Spleen (tissue), 11 donors: ENCODE data around the gene TEX36. TPM values are rescaled to one million over a fixed set of nuclear protein-coding genes. Genes with fewer than 3 reads are reported as not detected.

Source experiments
- DNase-seq: peaks from one replicate; pipeline ENCODE4 v3.0.0-alpha.2; 2020
- H3K27ac ChIP-seq, 8 donors: fragments of 200-600 bp; sonication (generic) in 7 of 8; 1 replicate in 4 of 8; 2 replicates in 4 of 8; pipeline versions ENCODE4 v1.5.0 to v1.8.0; 2016 to 2021; ENCODE audit warnings: inconsistent platforms in 4 of 8, mild to moderate bottlenecking in 4 of 8, moderate library complexity in 1 of 8
- H3K27me3 ChIP-seq, 7 donors: fragments of 200-600 bp; sonication (generic) in 6 of 7; replicated peaks in 1 of 7; 1 replicate in 4 of 7; 2 replicates in 3 of 7; pipeline versions ENCODE4 v1.5.0 to v1.8.0; 2016 to 2021; ENCODE audit warnings: inconsistent platforms in 3 of 7, mild to moderate bottlenecking in 1 of 7
- H3K36me3 ChIP-seq, 6 donors: fragments of 200-600 bp; sonication (generic) in 5 of 6; 1 replicate in 4 of 6; 2 replicates in 2 of 6; pipeline versions ENCODE4 v1.5.0 to v1.8.0; 2016 to 2021; ENCODE audit warnings: inconsistent platforms in 2 of 6
- H3K4me1 ChIP-seq, 6 donors: fragments of 200-600 bp; sonication (generic) in 5 of 6; 1 replicate in 3 of 6; 2 replicates in 3 of 6; pipeline versions ENCODE4 v1.5.0 to v1.8.0; 2016 to 2021; ENCODE audit warnings: inconsistent platforms in 3 of 6
- H3K4me3 ChIP-seq, 8 donors: fragments of 200-600 bp; sonication (generic) in 7 of 8; 1 replicate in 4 of 8; 2 replicates in 4 of 8; pipeline versions ENCODE4 v1.5.0 to v1.8.0; 2016 to 2021; ENCODE audit warnings: inconsistent platforms in 4 of 8, mild to moderate bottlenecking in 4 of 8, moderate library complexity in 2 of 8
- H3K9me3 ChIP-seq, 8 donors: fragments of 200-600 bp; sonication (generic) in 7 of 8; 1 replicate in 4 of 8; 2 replicates in 4 of 8; pipeline versions ENCODE4 v1.5.0 to v1.8.0; 2016 to 2021; ENCODE audit warnings: inconsistent platforms in 4 of 8
- CTCF ChIP-seq, 11 experiments: fragments of 200-600 bp in 7 of 11; fragments of 450-650 bp in 4 of 11; sonication (generic) in 4 of 11; IDR thresholded peaks in 8 of 11; conservative IDR thresholded peaks in 3 of 11; 1 replicate in 7 of 11; 2 replicates in 4 of 11; pipeline versions ENCODE4 v1.4.0 to v1.8.0; 2016 to 2021; ENCODE audit warnings: antibody characterized with exemption in 11 of 11, inconsistent platforms in 4 of 11, mild to moderate bottlenecking in 1 of 11
- POLR2A ChIP-seq, 3 donors: fragments of 450-650 bp; IDR thresholded peaks; one replicate each; pipeline ENCODE4 v1.5.1; 2017; ENCODE audit warnings: antibody characterized with exemption in 3 of 3, mild to moderate bottlenecking in 1 of 3
- POLR2AphosphoS5 ChIP-seq, 3 donors: sonication (generic); formaldehyde crosslinking; IDR thresholded peaks; one replicate each; pipeline ENCODE4 v1.5.1; 2017; ENCODE audit warnings: antibody characterized with exemption in 3 of 3
- WGBS, 5 donors: extraction: QIAGEN DNeasy Blood & Tissue Kit in 3 of 5; methylation state at CpG; one replicate each; pipeline versions ENCODE4 v1.1.5 to v1.1.7; 2013 to 2018; 5-methylcytosine and 5-hydroxymethylcytosine counted together
- intact Hi-C: fragments of 100-400 bp; cut with DNase I; formaldehyde crosslinking; loops from one replicate; pipeline ENCODE4 v1.15.0; 2023; ENCODE audit warnings: low total_unique reads
- polyA plus RNA-seq, 3 donors: library from polyadenylated mRNA; stranded (reverse); fragments of 200-250 nt; gene quantifications; one replicate each; pipeline ENCODE4 v1.2.1, GENCODE V29; 2013
- total RNA-seq, 7 donors: library from RNA; depleted of rRNA in 3 of 7; stranded (reverse); fragments of >200 nt in 3 of 7; fragmentation: NEBNext Ultra II Directional in 4 of 7; extraction: Animal tissue kit (Norgen Biotek cat#: 25700) in 4 of 7; gene quantifications; one replicate each; pipeline versions ENCODE4 v1.1.0 to v1.2.1, GENCODE V29; 2016 to 2021
- donor health status: healthy with polysubstance abuse.
- donor health status: DM: no; HTN: no; CAD: no; lungs with moderate emphysema.
- donor health status: DM: no; HTN: no; CAD: no.
- donor health status: Bipolar disorder and iron deficiency.
- donor health status: healthy.
- donor health status: DM: no; HTN: no; CAD: no.
- donor health status: DM: yes; HTN: yes; CAD: no.

Gene TEX36
- total and polyA plus RNA-seq, 10 donors, result not detected

GRCh38 chr10:125694883-125695282 lies 11.9 kb upstream of the TEX36 start:
- Histone ChIP-seq H3K4me1 (no peaks in the 10 kb centered on the region), H3K27ac (no peak overlapping the region), H3K36me3 (no peaks in the 10 kb centered on the region), H3K4me3 (no peak overlapping the region), H3K27me3 (peaks cover 0 to 5% (median 0%) of the 10 kb centered on the region in 7 donors), H3K9me3 (no peaks in the 10 kb centered on the region)
- WGBS, 5 donors, result 4 to 33% (median 11%) methylated on average over 1 of the region's 1 CpG
- no peak for DNase-seq
- intact Hi-C loops, result no loop called here
- TF ChIP-seq POLR2AphosphoS5 (IDR thresholded peaks at IDR 0.05) (no peak), CTCF (IDR thresholded peaks at IDR 0.05 in 8 of 11, conservative IDR thresholded peaks at IDR 0.05 in 3 of 11) (no peak), POLR2A (IDR thresholded peaks at IDR 0.05) (no peak)

GRCh38 chr10:125693524-125693847 lies 10.5 kb upstream of the TEX36 start:
- no peak for TF ChIP-seq CTCF (IDR thresholded peaks at IDR 0.05 in 8 of 11, conservative IDR thresholded peaks at IDR 0.05 in 3 of 11)
- TF ChIP-seq POLR2A (IDR thresholded peaks at IDR 0.05), result no peak
- no peak for TF ChIP-seq POLR2AphosphoS5 (IDR thresholded peaks at IDR 0.05)
- Histone ChIP-seq H3K4me3 (no peak overlapping the region), H3K4me1 (no peaks in the 10 kb centered on the region), H3K9me3 (no peaks in the 10 kb centered on the region), H3K27me3 (peaks cover 0 to 13% (median 0%) of the 10 kb centered on the region in 7 donors), H3K27ac (no peak overlapping the region), H3K36me3 (no peaks in the 10 kb centered on the region)
- intact Hi-C loops, result no loop called here
- 78 to 90% (median 82%) methylated on average over 2 of the region's 2 CpGs for WGBS, 5 donors
- no peak for DNase-seq

GRCh38 chr10:125692601-125693523 lies 9.9 kb upstream of the TEX36 start:
- H3K27ac ChIP-seq, result no peak overlapping the region
- intact Hi-C loops, result no loop called here
- peaks cover 0 to 13% (median 0%) of the 10 kb centered on the region in 7 donors for H3K27me3 ChIP-seq
- H3K36me3 ChIP-seq, result no peaks in the 10 kb centered on the region
- no peak overlapping the region for H3K4me3 ChIP-seq
- DNase-seq, result no peak
- no peaks in the 10 kb centered on the region for H3K4me1 ChIP-seq
- TF ChIP-seq POLR2AphosphoS5 (IDR thresholded peaks at IDR 0.05) (no peak), POLR2A (IDR thresholded peaks at IDR 0.05) (no peak), CTCF (IDR thresholded peaks at IDR 0.05 in 8 of 11, conservative IDR thresholded peaks at IDR 0.05 in 3 of 11) (no peak)
- no peaks in the 10 kb centered on the region for H3K9me3 ChIP-seq
- WGBS, 5 donors, result 81 to 86% (median 83%) methylated on average over 12 of the region's 12 CpGs

- H3K4me3 ChIP-seq, result no peak overlapping the region
- no peak overlapping the region for H3K27ac ChIP-seq
- no peak for TF ChIP-seq CTCF (IDR thresholded peaks at IDR 0.05 in 8 of 11, conservative IDR thresholded peaks at IDR 0.05 in 3 of 11)
- TF ChIP-seq POLR2AphosphoS5 (IDR thresholded peaks at IDR 0.05), result no peak
- TF ChIP-seq POLR2A (IDR thresholded peaks at IDR 0.05), result no peak
- intact Hi-C loops, result no loop called here
- no peaks in the 10 kb centered on the region for H3K9me3 ChIP-seq
- DNase-seq, result no peak
- 48 to 70% (median 55%) methylated on average over 3 of the region's 3 CpGs for WGBS, 5 donors
- no peaks in the 10 kb centered on the region for H3K36me3 ChIP-seq
- no peaks in the 10 kb centered on the region for H3K4me1 ChIP-seq
- peaks cover 0 to 13% (median 0%) of the 10 kb centered on the region in 7 donors for H3K27me3 ChIP-seq
Measured at GRCh38 chr10:125692196-125692595, 9.2 kb upstream of the TEX36 start.
